ACC112 (cell line): ENCODE results near the gene MAD1L1.

Source experiments
- H2AFZ ChIP-seq: fragments of 200-600 bp; sonication (generic); one replicate; pipeline ENCODE4 v1.6.0; 2017; ENCODE audit warnings: antibody characterized with exemption, low read length; ENCODE audit not compliant: unreplicated experiment
- H3K27ac ChIP-seq: fragments of 200-600 bp; sonication (generic); 2 replicates; pipeline ENCODE4 v1.5.1; 2014; ENCODE audit warnings: low read depth, mild to moderate bottlenecking, antibody characterized with exemption, low read length, moderate library complexity
- H3K27me3 ChIP-seq: fragments of 200-600 bp; sonication (generic); 2 replicates; pipeline ENCODE4 v1.6.1; 2014; ENCODE audit warnings: mild to moderate bottlenecking, antibody characterized with exemption, low read length, moderate library complexity, mixed read lengths; ENCODE audit not compliant: insufficient read depth
- H3K36me3 ChIP-seq: fragments of 200-600 bp; sonication (generic); 2 replicates; pipeline ENCODE4 v1.6.1; 2016; ENCODE audit warnings: mild to moderate bottlenecking, antibody characterized with exemption, low read length, moderate library complexity, mixed read lengths; ENCODE audit not compliant: insufficient read depth
- H3K4me1 ChIP-seq: fragments of 200-600 bp; sonication (generic); one replicate; pipeline ENCODE4 v1.6.1; 2016; ENCODE audit warnings: low read length, mixed read lengths; ENCODE audit not compliant: insufficient read depth, unreplicated experiment, control insufficient read depth
- H3K4me3 ChIP-seq: fragments of 200-600 bp; sonication (generic); 2 replicates; pipeline ENCODE4 v1.5.1; 2014; ENCODE audit warnings: mild to moderate bottlenecking, low read depth, low read length
- H3K79me2 ChIP-seq: fragments of 200-600 bp; sonication (generic); one replicate; pipeline ENCODE4 v1.6.0; 2016; ENCODE audit warnings: low read length; ENCODE audit not compliant: control insufficient read depth, unreplicated experiment, insufficient read depth

MAD1L1 gene

DNA sequence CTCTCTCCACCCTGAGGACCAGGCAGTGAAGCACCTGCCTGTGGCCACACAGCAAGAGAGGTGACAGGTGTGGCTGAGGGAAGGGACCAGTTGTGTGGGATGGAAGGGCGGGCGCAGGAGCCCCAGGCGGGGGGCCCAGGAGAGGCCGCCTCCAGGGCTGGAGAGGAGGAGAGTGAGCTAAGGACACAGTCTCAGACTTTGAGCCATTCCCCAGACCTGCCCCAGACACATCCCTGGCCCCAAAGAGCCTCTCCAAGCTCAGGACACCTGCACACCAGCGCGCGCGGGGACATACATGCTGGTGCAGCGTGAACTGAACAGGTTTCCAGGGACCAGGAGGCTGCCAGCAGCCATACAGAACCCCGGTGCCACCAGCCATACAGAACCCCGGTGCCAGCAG is 237.3 kb downstream of the MAD1L1 start:
- H3K36me3 ChIP-seq, result no peaks in the 10 kb centered on the region
- no peak overlapping the region for H2AFZ ChIP-seq
- H3K79me2 ChIP-seq, result no peaks in the 10 kb centered on the region
- H3K27ac ChIP-seq, result no peak overlapping the region
- no peaks in the 10 kb centered on the region for H3K27me3 ChIP-seq
- H3K4me1 ChIP-seq, result no peaks in the 10 kb centered on the region
- no peak overlapping the region for H3K4me3 ChIP-seq

- Histone ChIP-seq H3K27ac (no peak overlapping the region), H3K4me1 (no peaks in the 10 kb centered on the region), H3K27me3 (no peaks in the 10 kb centered on the region)
Observed at GRCh38 chr7:1994931-1995330, 237.8 kb downstream of the MAD1L1 start.

GRCh38 chr7:1993776-1994740 is 238.7 kb downstream of the MAD1L1 start:
- Histone ChIP-seq H2AFZ (no peak overlapping the region), H3K27me3 (no peaks in the 10 kb centered on the region), H3K4me3 (no peak overlapping the region), H3K79me2 (no peaks in the 10 kb centered on the region), H3K36me3 (no peaks in the 10 kb centered on the region), H3K27ac (no peak overlapping the region), H3K4me1 (no peaks in the 10 kb centered on the region)

More at GRCh38 chr7:1994931-1995330, 237.8 kb downstream of the MAD1L1 start:
- Histone ChIP-seq H3K79me2 (no peaks in the 10 kb centered on the region), H3K4me3 (no peak overlapping the region), H2AFZ (no peak overlapping the region), H3K36me3 (no peaks in the 10 kb centered on the region)

GRCh38 chr7:1993031-1993695 is 239.6 kb downstream of the MAD1L1 start:
- Histone ChIP-seq H3K79me2 (no peaks in the 10 kb centered on the region), H3K36me3 (no peaks in the 10 kb centered on the region), H2AFZ (no peak overlapping the region), H3K27ac (no peak overlapping the region), H3K27me3 (no peaks in the 10 kb centered on the region), H3K4me3 (no peak overlapping the region), H3K4me1 (no peaks in the 10 kb centered on the region)

DNA sequence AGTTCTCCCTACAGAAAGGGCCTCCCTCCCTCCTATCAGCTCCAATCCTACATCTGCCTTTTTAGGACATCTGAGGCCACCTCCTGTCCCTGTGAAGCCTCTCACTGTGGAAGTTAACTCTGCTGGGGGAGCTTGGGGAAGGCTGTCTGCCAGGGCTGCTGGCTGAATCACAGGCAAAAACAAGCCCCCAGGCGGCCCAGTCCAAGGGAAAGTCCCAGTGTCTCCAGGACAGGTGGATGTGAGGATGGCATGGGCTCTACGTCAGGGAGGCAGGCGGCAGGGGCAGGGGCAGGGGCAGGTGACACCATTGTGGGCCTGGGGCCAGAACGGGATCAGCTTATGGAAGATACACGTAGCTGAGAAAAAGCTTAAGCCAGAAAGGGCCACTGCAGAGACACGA is 240.2 kb downstream of the MAD1L1 start:
- Histone ChIP-seq H3K4me3 (no peak overlapping the region), H3K27ac (no peak overlapping the region), H3K4me1 (no peaks in the 10 kb centered on the region)

DNA sequence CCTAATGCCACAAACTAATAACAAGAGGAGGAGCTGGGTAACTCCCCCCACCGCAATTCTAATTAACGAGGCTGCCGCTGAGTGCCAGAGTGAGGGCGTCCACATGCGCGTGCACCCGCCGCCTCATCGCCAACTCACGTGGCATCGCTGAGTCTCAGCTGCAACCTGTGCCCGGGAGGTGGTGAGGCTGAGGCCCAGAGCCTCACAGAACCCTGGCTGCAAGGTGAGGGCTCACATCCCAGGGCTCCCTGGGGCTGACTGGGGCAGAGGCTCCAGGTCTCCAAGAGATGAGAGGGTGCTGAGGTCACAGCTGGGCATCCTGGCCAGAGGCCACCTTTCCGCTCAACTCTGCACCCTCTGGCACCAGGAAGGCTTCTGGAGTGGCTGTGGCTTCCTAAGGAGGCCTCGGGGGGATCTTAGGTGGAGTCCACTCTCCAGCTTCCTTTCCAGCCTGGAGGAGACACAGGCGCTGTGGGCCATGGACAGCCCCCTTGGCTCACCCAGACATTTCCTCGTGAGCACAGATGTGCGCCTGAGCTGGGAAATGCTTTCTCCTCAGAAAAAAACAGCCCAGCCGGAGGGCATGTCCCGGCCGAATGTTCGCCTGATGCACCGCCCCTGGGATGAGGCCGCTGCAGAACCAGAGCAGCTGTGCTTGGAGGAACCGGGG is 242.6 kb downstream of the MAD1L1 start:
- Histone ChIP-seq H3K4me1 (no peaks in the 10 kb centered on the region), H3K79me2 (no peaks in the 10 kb centered on the region), H3K36me3 (no peaks in the 10 kb centered on the region), H3K27ac (no peak overlapping the region), H2AFZ (no peak overlapping the region), H3K4me3 (no peak overlapping the region), H3K27me3 (no peaks in the 10 kb centered on the region)

More for the DNA sequence above, 240.2 kb downstream of the MAD1L1 start:
- H3K36me3 ChIP-seq, result no peaks in the 10 kb centered on the region
- H2AFZ ChIP-seq, result no peak overlapping the region
- no peaks in the 10 kb centered on the region for H3K79me2 ChIP-seq
- no peaks in the 10 kb centered on the region for H3K27me3 ChIP-seq

DNA sequence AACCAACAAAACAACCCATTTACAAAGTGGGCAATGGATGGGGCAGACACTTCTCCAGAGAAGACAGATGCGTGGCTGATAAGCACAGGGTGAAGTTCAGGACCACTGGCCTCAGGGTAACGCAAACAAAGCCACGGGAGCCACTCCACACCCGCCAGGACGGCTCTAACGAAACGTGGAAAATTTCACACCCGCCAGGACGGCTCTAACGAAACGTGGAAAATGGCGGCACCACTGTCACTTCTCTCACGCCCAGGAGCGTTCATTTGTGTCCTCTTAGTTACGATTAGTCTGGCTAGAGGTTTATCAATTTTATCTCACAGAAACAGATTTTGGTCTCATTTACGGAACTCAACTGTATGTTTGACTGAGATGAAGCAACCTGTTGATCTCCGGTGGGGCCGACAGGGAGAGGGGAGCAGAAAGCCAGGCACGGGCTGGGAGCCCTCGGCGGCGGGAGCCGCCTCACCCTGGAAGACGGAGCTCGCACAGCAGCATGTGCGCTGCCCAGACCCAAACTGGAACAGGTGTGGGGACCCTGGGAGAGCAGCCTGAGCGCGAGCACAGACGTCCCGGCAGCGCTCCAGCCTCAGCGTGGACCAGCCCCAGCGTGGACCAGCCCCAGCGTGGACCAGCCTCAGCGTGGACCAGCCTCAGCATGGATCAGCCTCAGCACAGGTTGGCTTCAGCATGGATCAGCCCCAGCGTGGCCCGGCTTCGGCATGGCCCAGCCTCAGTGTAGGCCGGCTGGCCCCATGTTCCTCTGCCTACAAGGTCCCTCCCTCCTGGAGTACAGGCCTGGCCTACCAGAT is 243.5 kb downstream of the MAD1L1 start:
- H2AFZ ChIP-seq, result no peak overlapping the region
- no peak overlapping the region for H3K4me3 ChIP-seq
- H3K4me1 ChIP-seq, result no peaks in the 10 kb centered on the region

DNA sequence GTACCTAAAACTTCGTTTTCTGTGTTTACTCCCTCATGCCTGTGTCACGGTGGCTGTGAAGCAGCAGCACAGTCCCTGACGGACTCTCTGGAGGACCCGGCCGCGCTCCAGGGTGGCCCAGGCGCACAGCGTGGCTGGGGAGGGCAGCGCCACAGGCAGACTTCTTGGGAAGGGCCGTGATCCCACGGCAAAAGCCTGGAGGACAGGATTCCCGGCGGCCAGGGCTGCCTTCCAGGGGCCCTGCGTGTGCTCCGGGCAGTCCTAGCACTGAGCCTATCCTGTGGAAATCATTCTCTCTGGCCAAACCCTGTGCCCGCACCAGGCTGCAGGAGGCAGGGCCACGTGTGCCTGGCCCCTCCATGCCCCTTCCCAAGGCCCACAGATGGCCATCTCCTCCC is 244.2 kb downstream of the MAD1L1 start:
- Histone ChIP-seq H3K27me3 (no peaks in the 10 kb centered on the region), H3K36me3 (no peaks in the 10 kb centered on the region), H3K4me1 (no peaks in the 10 kb centered on the region), H3K79me2 (no peaks in the 10 kb centered on the region), H3K27ac (no peak overlapping the region), H3K4me3 (no peak overlapping the region), H2AFZ (no peak overlapping the region)

More for the DNA sequence above, 243.5 kb downstream of the MAD1L1 start:
- Histone ChIP-seq H3K27me3 (no peaks in the 10 kb centered on the region), H3K36me3 (no peaks in the 10 kb centered on the region), H3K79me2 (no peaks in the 10 kb centered on the region), H3K27ac (no peak overlapping the region)

GRCh38 chr7:1987591-1988532 is 244.9 kb downstream of the MAD1L1 start:
- Histone ChIP-seq H3K4me3 (no peak overlapping the region), H3K27ac (no peak overlapping the region), H2AFZ (no peak overlapping the region), H3K79me2 (no peaks in the 10 kb centered on the region), H3K4me1 (no peaks in the 10 kb centered on the region), H3K27me3 (no peaks in the 10 kb centered on the region), H3K36me3 (no peaks in the 10 kb centered on the region)
